GM12878 (cell line): ENCODE results near the gene TNFAIP2. TPM values are rescaled to one million over a fixed set of nuclear protein-coding genes. Genes with fewer than 3 reads are reported as not detected.

ENCODE experiments used
- ATAC-seq: fragments of 200-7000 bp; cut with Tn5 transposase; 3 replicates; pipeline ENCODE4 v1.9.1; 2020; ENCODE audit warnings: mild to moderate bottlenecking, moderate library complexity
- BruUV-seq: library from RNA; stranded (reverse); fragments of 400-500 nt; replicated peaks from 2 replicates; lab custom pipeline; 2021; lab: Mats Ljungman, UMichigan
- CTCF ChIA-PET: fragments of 300-600 bp; sonication (Branson Sonifier 250); formaldehyde crosslinking; extraction: SDS; loops from one replicate; lab custom pipeline; 2021; ENCODE audit warnings: inconsistent platforms; lab: Yijun Ruan, JAX
- POLR2A ChIA-PET: fragments of 350-600 bp; formaldehyde crosslinking; extraction: SDS; loops from one replicate; lab custom pipeline; 2021; ENCODE audit warnings: inconsistent platforms; lab: Charles Lee
- RAD21 ChIA-PET: fragments of 300-600 bp; sonication (Branson Sonifier 250); formaldehyde crosslinking; loops from one replicate; lab custom pipeline; 2023; ENCODE audit warnings: antibody characterized with exemption; ENCODE audit not compliant: unreplicated experiment; lab: Charles Lee
- SMC1A ChIA-PET: fragments of 300-600 bp; sonication (Branson Sonifier 250); formaldehyde crosslinking; loops from one replicate; lab custom pipeline; 2023; ENCODE audit not compliant: unreplicated experiment, uncharacterized antibody; lab: Charles Lee
- DNase-seq: peaks from one replicate; pipeline ENCODE4 v3.0.0-alpha.2; 2011; ENCODE audit warnings: low read depth, low spot score
- FAIRE-seq: peaks from 3 replicates; lab custom pipeline; 2011; peaks lifted over from hg19 to GRCh38; lab: Jason Lieb, UNC
- H2AFZ ChIP-seq: 2 replicates; pipeline ENCODE4 v1.6.0; 2011; ENCODE audit warnings: low read depth, low read length, control low read depth; ENCODE audit not compliant: control insufficient read depth
- H3K27ac ChIP-seq: 2 replicates; pipeline ENCODE4 v1.5.1; 2011; ENCODE audit warnings: control low read depth; ENCODE audit not compliant: control insufficient read depth, insufficient read depth
- H3K27me3 ChIP-seq, 2 experiments: replicated peaks in 1 of 2; 2 replicates each; pipeline versions ENCODE4 v1.6.0 to v1.6.1; 2011; ENCODE audit warnings: low read length in 1 of 2; ENCODE audit not compliant: control insufficient read depth in 2 of 2, insufficient read depth in 2 of 2
- H3K36me3 ChIP-seq, 2 experiments: 2 replicates each; pipeline ENCODE4 v1.5.1; 2011; ENCODE audit warnings: low read length in 1 of 2; ENCODE audit not compliant: control insufficient read depth in 2 of 2, insufficient read depth in 2 of 2
- H3K4me1 ChIP-seq: 2 replicates; pipeline ENCODE4 v1.6.1; 2011; ENCODE audit warnings: mild to moderate bottlenecking, low read length, moderate library complexity, mixed read lengths; ENCODE audit not compliant: control insufficient read depth, insufficient read depth
- H3K4me2 ChIP-seq: 2 replicates; pipeline ENCODE4 v1.6.0; 2011; ENCODE audit warnings: control low read depth; ENCODE audit not compliant: control insufficient read depth, insufficient read depth
- H3K4me3 ChIP-seq: fragments of 200-600 bp; sonication (generic); 2 replicates; pipeline ENCODE4 v1.5.1; 2016
- H3K79me2 ChIP-seq: 2 replicates; pipeline ENCODE4 v1.6.0; 2011; ENCODE audit warnings: low read length; ENCODE audit not compliant: control insufficient read depth, insufficient read depth
- H3K9ac ChIP-seq: 2 replicates; pipeline ENCODE4 v1.8.0; 2011; ENCODE audit warnings: low read length, control low read depth, mixed read lengths; ENCODE audit not compliant: control insufficient read depth, insufficient read depth
- H3K9me3 ChIP-seq: replicated peaks from 3 replicates; pipeline ENCODE4 v1.5.1; 2011; ENCODE audit warnings: mild to moderate bottlenecking, low read length; ENCODE audit not compliant: control insufficient read depth, insufficient read depth
- H4K20me1 ChIP-seq: 2 replicates; pipeline ENCODE4 v1.6.0; 2011; ENCODE audit not compliant: control insufficient read depth, insufficient read depth
- NFYB ChIP-seq: IDR thresholded peaks from 2 replicates; pipeline ENCODE4 v1.6.1; 2011; ENCODE audit warnings: low read depth, mild to moderate bottlenecking, low read length, improper control_type of control experiment, moderate library complexity; ENCODE audit not compliant: insufficient read depth
- NKRF ChIP-seq: fragments of 450-650 bp; conservative IDR thresholded peaks from 2 replicates; pipeline ENCODE4 v1.6.1; 2017; ENCODE audit warnings: mild to moderate bottlenecking, moderate library complexity
- USF2 ChIP-seq: IDR thresholded peaks from 2 replicates; pipeline ENCODE4 v1.6.1; 2011; ENCODE audit warnings: low read depth, low read length, improper control_type of control experiment, borderline replicate concordance
- WGBS: methylation state at CpG from one replicate; pipeline ENCODE4 v1.1.6; 2016; ENCODE audit warnings: low lambda C conversion rate; ENCODE audit not compliant: insufficient replicate concordance, insufficient coverage; ENCODE audit errors: missing lambda C conversion rate; 5-methylcytosine and 5-hydroxymethylcytosine counted together
- in situ Hi-C: fragments of 300-500 bp; cut with MboI; formaldehyde crosslinking; loops from 9 replicates; pipeline ENCODE4 v1.14.3; 2018; ENCODE audit warnings: mixed read lengths
- intact Hi-C: fragments of 100-400 bp; cut with micrococcal nuclease; formaldehyde crosslinking; loops from one replicate; pipeline ENCODE4 v1.14.2; 2022; ENCODE audit not compliant: unreplicated experiment
- polyA plus RNA-seq, 11 experiments: library from polyadenylated mRNA; depleted of rRNA in 4 of 11; unstranded in 6 of 11; stranded (reverse) in 5 of 11; fragments of >200 nt; fragmentation: Nextera tagmentation in 4 of 11; fragmentation: Illumina TruSeq in 1 of 11; extraction: Ambion mirVana in 4 of 11; extraction: Trizol in 1 of 11; gene quantifications; 1 replicate in 1 of 11; 2 replicates in 10 of 11; pipeline versions ENCODE4 v1.2.1 to v1.2.3, GENCODE V29; 2011 to 2016; ENCODE audit warnings: inconsistent platforms in 2 of 11, missing spikeins in 2 of 11, low read depth in 1 of 11
- total RNA-seq, 4 experiments: library from RNA; depleted of rRNA in 3 of 4; stranded (reverse); fragments of >200 nt in 3 of 4; fragmentation: Illumina TruSeq in 1 of 4; extraction: Trizol in 1 of 4; gene quantifications; 2 replicates each; pipeline versions ENCODE4 v1.2.1 to v1.2.3, GENCODE V29; 2013 to 2021

Gene TNFAIP2
- total and polyA plus RNA-seq, 10 of the 15 experiments (the other 5 are each of a cell fraction or from before 2014, with no cell fraction given), result 7.1 to 150 (median 74.5) TPM

- no peaks in the 10 kb centered on the region for H3K4me1 ChIP-seq
- no peaks in the 10 kb centered on the region for H3K27me3 ChIP-seq
- H3K9me3 ChIP-seq, result no peaks in the 10 kb centered on the region
- RAD21 ChIA-PET, result no interaction called here
- no peak for TF ChIP-seq NFYB
- TF ChIP-seq USF2, result no peak
- TF ChIP-seq NKRF, result no peak
- TF ChIP-seq, all 136 proteins: peak for 0
- Histone ChIP-seq H3K27ac (no peak overlapping the region), H3K9ac (no peak overlapping the region), H4K20me1 (no peaks in the 10 kb centered on the region), H2AFZ (no peak overlapping the region), H3K4me3 (no peak overlapping the region), H3K79me2 (peaks cover 2% of the 10 kb centered on the region; the same call in 1 of the 2 replicates), H3K36me3 (peaks cover 8 to 9% of the 10 kb centered on the region in 2 experiments; a peak in 3 of 4 replicates), H3K4me2 (no peak overlapping the region)
- BruUV-seq, result no TSS peak
- ChIA-PET SMC1A (no interaction called here), CTCF (no interaction called here), POLR2A (interaction anchor here (0.6 to 1.2 kb wide), 2 partner anchors 37 to 84 kb away, joined by 3 read pairs; no protein-coding TSS in a partner anchor)
- DNase-seq (no peak), FAIRE-seq (no peak), ATAC-seq (no peak)
- 84% methylated on average over 39 of the region's 39 CpGs for WGBS
- intact Hi-C loops (no loop called here), in situ Hi-C loops (no loop called here)
These were observed 9.3 kb downstream of the TNFAIP2 start for GRCh38 chr14:103132381-103133209.
